GM12878 (cell line): ENCODE results near the gene NBEAL1. TPM values are rescaled to one million over a fixed set of nuclear protein-coding genes. Genes with fewer than 3 reads are reported as not detected.

Experiments used
- ATAC-seq: fragments of 200-7000 bp; cut with Tn5 transposase; 3 replicates; pipeline ENCODE4 v1.9.1; 2020; ENCODE audit warnings: mild to moderate bottlenecking, moderate library complexity
- BruUV-seq: library from RNA; stranded (reverse); fragments of 400-500 nt; replicated peaks from 2 replicates; lab custom pipeline; 2021; lab: Mats Ljungman, UMichigan
- CTCF ChIA-PET: fragments of 300-600 bp; sonication (Branson Sonifier 250); formaldehyde crosslinking; extraction: SDS; loops from one replicate; lab custom pipeline; 2021; ENCODE audit warnings: inconsistent platforms; lab: Yijun Ruan, JAX
- POLR2A ChIA-PET: fragments of 350-600 bp; formaldehyde crosslinking; extraction: SDS; loops from one replicate; lab custom pipeline; 2021; ENCODE audit warnings: inconsistent platforms; lab: Charles Lee
- RAD21 ChIA-PET: fragments of 300-600 bp; sonication (Branson Sonifier 250); formaldehyde crosslinking; loops from one replicate; lab custom pipeline; 2023; ENCODE audit warnings: antibody characterized with exemption; ENCODE audit not compliant: unreplicated experiment; lab: Charles Lee
- SMC1A ChIA-PET: fragments of 300-600 bp; sonication (Branson Sonifier 250); formaldehyde crosslinking; loops from one replicate; lab custom pipeline; 2023; ENCODE audit not compliant: unreplicated experiment, uncharacterized antibody; lab: Charles Lee
- DNase-seq: peaks from one replicate; pipeline ENCODE4 v3.0.0-alpha.2; 2011; ENCODE audit warnings: low read depth, low spot score
- FAIRE-seq: peaks from 3 replicates; lab custom pipeline; 2011; peaks lifted over from hg19 to GRCh38; lab: Jason Lieb, UNC
- H2AFZ ChIP-seq: 2 replicates; pipeline ENCODE4 v1.6.0; 2011; ENCODE audit warnings: low read depth, low read length, control low read depth; ENCODE audit not compliant: control insufficient read depth
- H3K27ac ChIP-seq: 2 replicates; pipeline ENCODE4 v1.5.1; 2011; ENCODE audit warnings: control low read depth; ENCODE audit not compliant: control insufficient read depth, insufficient read depth
- H3K27me3 ChIP-seq, 2 experiments: replicated peaks in 1 of 2; 2 replicates each; pipeline versions ENCODE4 v1.6.0 to v1.6.1; 2011; ENCODE audit warnings: low read length in 1 of 2; ENCODE audit not compliant: control insufficient read depth in 2 of 2, insufficient read depth in 2 of 2
- H3K36me3 ChIP-seq, 2 experiments: 2 replicates each; pipeline ENCODE4 v1.5.1; 2011; ENCODE audit warnings: low read length in 1 of 2; ENCODE audit not compliant: control insufficient read depth in 2 of 2, insufficient read depth in 2 of 2
- H3K4me1 ChIP-seq: 2 replicates; pipeline ENCODE4 v1.6.1; 2011; ENCODE audit warnings: mild to moderate bottlenecking, low read length, moderate library complexity, mixed read lengths; ENCODE audit not compliant: control insufficient read depth, insufficient read depth
- H3K4me2 ChIP-seq: 2 replicates; pipeline ENCODE4 v1.6.0; 2011; ENCODE audit warnings: control low read depth; ENCODE audit not compliant: control insufficient read depth, insufficient read depth
- H3K4me3 ChIP-seq: fragments of 200-600 bp; sonication (generic); 2 replicates; pipeline ENCODE4 v1.5.1; 2016
- H3K79me2 ChIP-seq: 2 replicates; pipeline ENCODE4 v1.6.0; 2011; ENCODE audit warnings: low read length; ENCODE audit not compliant: control insufficient read depth, insufficient read depth
- H3K9ac ChIP-seq: 2 replicates; pipeline ENCODE4 v1.8.0; 2011; ENCODE audit warnings: low read length, control low read depth, mixed read lengths; ENCODE audit not compliant: control insufficient read depth, insufficient read depth
- H3K9me3 ChIP-seq: replicated peaks from 3 replicates; pipeline ENCODE4 v1.5.1; 2011; ENCODE audit warnings: mild to moderate bottlenecking, low read length; ENCODE audit not compliant: control insufficient read depth, insufficient read depth
- H4K20me1 ChIP-seq: 2 replicates; pipeline ENCODE4 v1.6.0; 2011; ENCODE audit not compliant: control insufficient read depth, insufficient read depth
- CHD1 ChIP-seq: IDR thresholded peaks from 2 replicates; pipeline ENCODE4 v1.6.1; 2012; ENCODE audit warnings: low read depth, low read length, improper control_type of control experiment
- CREM ChIP-seq: IDR thresholded peaks from 2 replicates; pipeline ENCODE4 v1.6.1; 2014; ENCODE audit warnings: antibody characterized with exemption, low read depth
- FOXK2 ChIP-seq: fragments of 450-650 bp; IDR thresholded peaks from 2 replicates; pipeline ENCODE4 v1.6.1; 2017; ENCODE audit warnings: mild to moderate bottlenecking, moderate library complexity
- HCFC1 ChIP-seq: fragments of 150-350 bp; IDR thresholded peaks from 2 replicates; pipeline ENCODE4 v1.6.1; 2014; ENCODE audit warnings: low read length
- MEF2A ChIP-seq: IDR thresholded peaks from 2 replicates; pipeline ENCODE4 v1.6.1; 2011; ENCODE audit warnings: low read depth, mild to moderate bottlenecking, low read length, moderate library complexity; ENCODE audit not compliant: insufficient read depth
- MXI1 ChIP-seq: fragments of 150-350 bp; IDR thresholded peaks from 2 replicates; pipeline ENCODE4 v1.6.1; 2011; ENCODE audit warnings: low read depth, mild to moderate bottlenecking, inconsistent platforms, low read length, improper control_type of control experiment
- NFIC ChIP-seq: IDR thresholded peaks from 2 replicates; pipeline ENCODE4 v1.6.1; 2012; ENCODE audit warnings: low read depth, mild to moderate bottlenecking, inconsistent platforms, low read length, moderate library complexity
- POLR2AphosphoS2 ChIP-seq: IDR thresholded peaks from 2 replicates; pipeline ENCODE4 v1.6.1; 2011; ENCODE audit warnings: low read depth, mild to moderate bottlenecking, low read length, improper control_type of control experiment, moderate library complexity
- RBBP5 ChIP-seq: fragments of 200-600 bp; sonication (generic); conservative IDR thresholded peaks from 2 replicates; pipeline ENCODE4 v1.6.1; 2016
- RELA ChIP-seq: fragments of 450-650 bp; IDR thresholded peaks from 2 replicates; pipeline ENCODE4 v1.8.0; 2014; ENCODE audit warnings: borderline replicate concordance; ENCODE audit not compliant: partially characterized antibody
- RELB ChIP-seq: fragments of 450-650 bp; IDR thresholded peaks from 2 replicates; pipeline ENCODE4 v1.6.1; 2017; ENCODE audit warnings: low read depth, mild to moderate bottlenecking, moderate library complexity
- SMARCA5 ChIP-seq: fragments of 450-650 bp; IDR thresholded peaks from 2 replicates; pipeline ENCODE4 v1.6.1; 2017; ENCODE audit warnings: mild to moderate bottlenecking
- ZBTB11 ChIP-seq: fragments of 450-650 bp; formaldehyde crosslinking; IDR thresholded peaks from 2 replicates; pipeline ENCODE4 v1.5.0; 2022; ENCODE audit warnings: mild to moderate bottlenecking, missing genetic modification characterization
- WGBS: methylation state at CpG from one replicate; pipeline ENCODE4 v1.1.6; 2016; ENCODE audit warnings: low lambda C conversion rate; ENCODE audit not compliant: insufficient replicate concordance, insufficient coverage; ENCODE audit errors: missing lambda C conversion rate; 5-methylcytosine and 5-hydroxymethylcytosine counted together
- in situ Hi-C: fragments of 300-500 bp; cut with MboI; formaldehyde crosslinking; loops from 9 replicates; pipeline ENCODE4 v1.14.3; 2018; ENCODE audit warnings: mixed read lengths
- intact Hi-C: fragments of 100-400 bp; cut with micrococcal nuclease; formaldehyde crosslinking; loops from one replicate; pipeline ENCODE4 v1.14.2; 2022; ENCODE audit not compliant: unreplicated experiment
- polyA plus RNA-seq, 11 experiments: library from polyadenylated mRNA; depleted of rRNA in 4 of 11; unstranded in 6 of 11; stranded (reverse) in 5 of 11; fragments of >200 nt; fragmentation: Nextera tagmentation in 4 of 11; fragmentation: Illumina TruSeq in 1 of 11; extraction: Ambion mirVana in 4 of 11; extraction: Trizol in 1 of 11; gene quantifications; 1 replicate in 1 of 11; 2 replicates in 10 of 11; pipeline versions ENCODE4 v1.2.1 to v1.2.3, GENCODE V29; 2011 to 2016; ENCODE audit warnings: inconsistent platforms in 2 of 11, missing spikeins in 2 of 11, low read depth in 1 of 11
- total RNA-seq, 4 experiments: library from RNA; depleted of rRNA in 3 of 4; stranded (reverse); fragments of >200 nt in 3 of 4; fragmentation: Illumina TruSeq in 1 of 4; extraction: Trizol in 1 of 4; gene quantifications; 2 replicates each; pipeline versions ENCODE4 v1.2.1 to v1.2.3, GENCODE V29; 2013 to 2021
- TF ChIP-seq, protein P1 (sequence below): fragments of 450-650 bp; formaldehyde crosslinking; IDR thresholded peaks from 2 replicates; pipeline ENCODE4 v1.4.0; 2022; ENCODE audit warnings: mild to moderate bottlenecking, moderate library complexity
- TF ChIP-seq, protein P2 (sequence below): fragments of 150-350 bp; IDR thresholded peaks from 2 replicates; pipeline ENCODE4 v1.6.1; 2014; ENCODE audit warnings: mild to moderate bottlenecking, low read depth, low read length

NBEAL1 gene
- total and polyA plus RNA-seq, 10 of the 15 experiments (the other 5 are each of a cell fraction or from before 2014, with no cell fraction given) = 1.9 to 16.1 (median 7.2) TPM

- CTCF ChIA-PET = interaction anchor here (1.2 to 1.5 kb wide), 2 partner anchors 11 to 12 kb away, joined by 4 to 5 read pairs; no protein-coding TSS in a partner anchor
- SMC1A ChIA-PET = interaction anchor here (0.6 to 1.8 kb wide), 4 partner anchors 11 to 487 kb away, joined by 3 to 12 read pairs (median 4); no protein-coding TSS in a partner anchor
- H3K4me2 ChIP-seq = peak overlapping the region; percentile 50
- peak overlapping the region; percentile 18; the same call in 1 of the 2 replicates for H3K27ac ChIP-seq
- H3K27me3 ChIP-seq = no peaks in the 10 kb centered on the region
- H4K20me1 ChIP-seq = no peaks in the 10 kb centered on the region
- no peak overlapping the region for H3K9ac ChIP-seq
- in situ Hi-C loops (no loop called here), intact Hi-C loops (no loop called here)
- peaks cover 15% of the 10 kb centered on the region for H3K79me2 ChIP-seq
- 0 out of 2 replicates have a peak overlapping the region, but pooled peaks have one; percentile 25 for H3K4me3 ChIP-seq
- no peak overlapping the region for H2AFZ ChIP-seq
- POLR2A ChIA-PET = interaction anchor here (0.9 kb wide), 2 partner anchors 10 to 111 kb away, joined by 3 read pairs; partner anchors contain the start of gene WDR12
- ATAC-seq = no peak
- H3K4me1 ChIP-seq = peaks cover 8% of the 10 kb centered on the region
- WGBS = 8% methylated on average over 1 of the region's 1 CpG
- H3K9me3 ChIP-seq = no peaks in the 10 kb centered on the region
- DNase-seq = no peak
- RAD21 ChIA-PET = no interaction called here
- no peaks in the 10 kb centered on the region for H3K36me3 ChIP-seq
- FAIRE-seq = no peak
- no TSS peak for BruUV-seq
- no peak for TF ChIP-seq RELA
- TF ChIP-seq POLR2AphosphoS2 = no peak
- peak; percentile 50; the same call in 1 of the 2 replicates for TF ChIP-seq CREM
- TF ChIP-seq RELB = no peak
- no peak for TF ChIP-seq HCFC1
- no peak for TF ChIP-seq SMARCA5
- no peak for TF ChIP-seq FOXK2
- TF ChIP-seq, protein P1, sequence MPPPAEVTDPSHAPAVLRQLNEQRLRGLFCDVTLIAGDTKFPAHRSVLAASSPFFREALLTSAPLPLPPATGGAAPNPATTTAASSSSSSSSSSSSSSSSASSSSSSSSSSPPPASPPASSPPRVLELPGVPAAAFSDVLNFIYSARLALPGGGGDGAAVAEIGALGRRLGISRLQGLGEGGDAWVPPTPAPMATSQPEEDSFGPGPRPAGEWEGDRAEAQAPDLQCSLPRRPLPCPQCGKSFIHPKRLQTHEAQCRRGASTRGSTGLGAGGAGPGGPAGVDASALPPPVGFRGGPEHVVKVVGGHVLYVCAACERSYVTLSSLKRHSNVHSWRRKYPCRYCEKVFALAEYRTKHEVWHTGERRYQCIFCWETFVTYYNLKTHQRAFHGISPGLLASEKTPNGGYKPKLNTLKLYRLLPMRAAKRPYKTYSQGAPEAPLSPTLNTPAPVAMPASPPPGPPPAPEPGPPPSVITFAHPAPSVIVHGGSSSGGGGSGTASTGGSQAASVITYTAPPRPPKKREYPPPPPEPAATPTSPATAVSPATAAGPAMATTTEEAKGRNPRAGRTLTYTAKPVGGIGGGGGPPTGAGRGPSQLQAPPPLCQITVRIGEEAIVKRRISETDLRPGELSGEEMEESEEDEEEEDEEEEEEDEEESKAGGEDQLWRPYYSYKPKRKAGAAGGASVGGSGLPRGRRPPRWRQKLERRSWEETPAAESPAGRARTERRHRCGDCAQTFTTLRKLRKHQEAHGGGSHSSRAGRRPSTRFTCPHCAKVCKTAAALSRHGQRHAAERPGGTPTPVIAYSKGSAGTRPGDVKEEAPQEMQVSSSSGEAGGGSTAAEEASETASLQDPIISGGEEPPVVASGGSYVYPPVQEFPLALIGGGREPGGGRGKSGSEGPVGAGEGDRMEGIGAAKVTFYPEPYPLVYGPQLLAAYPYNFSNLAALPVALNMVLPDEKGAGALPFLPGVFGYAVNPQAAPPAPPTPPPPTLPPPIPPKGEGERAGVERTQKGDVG (CRISPR knock-in tag) = no peak
- TF ChIP-seq RBBP5 = no peak
- TF ChIP-seq, protein P2, sequence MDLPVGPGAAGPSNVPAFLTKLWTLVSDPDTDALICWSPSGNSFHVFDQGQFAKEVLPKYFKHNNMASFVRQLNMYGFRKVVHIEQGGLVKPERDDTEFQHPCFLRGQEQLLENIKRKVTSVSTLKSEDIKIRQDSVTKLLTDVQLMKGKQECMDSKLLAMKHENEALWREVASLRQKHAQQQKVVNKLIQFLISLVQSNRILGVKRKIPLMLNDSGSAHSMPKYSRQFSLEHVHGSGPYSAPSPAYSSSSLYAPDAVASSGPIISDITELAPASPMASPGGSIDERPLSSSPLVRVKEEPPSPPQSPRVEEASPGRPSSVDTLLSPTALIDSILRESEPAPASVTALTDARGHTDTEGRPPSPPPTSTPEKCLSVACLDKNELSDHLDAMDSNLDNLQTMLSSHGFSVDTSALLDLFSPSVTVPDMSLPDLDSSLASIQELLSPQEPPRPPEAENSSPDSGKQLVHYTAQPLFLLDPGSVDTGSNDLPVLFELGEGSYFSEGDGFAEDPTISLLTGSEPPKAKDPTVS = no peak
- TF ChIP-seq MEF2A = peak; percentile 86
- no peak for TF ChIP-seq CHD1
- TF ChIP-seq ZBTB11 = no peak
- TF ChIP-seq NFIC = peak; percentile 53; the same call in 1 of the 2 replicates
- TF ChIP-seq MXI1 = no peak
These were observed 8.1 kb downstream of the NBEAL1 start for GRCh38 chr2:203022751-203023150.
